HEK293 (cell line): Measurements from ENCODE around the gene ZNF648.

Source experiments
- GLIS1 ChIP-seq: fragments of 450-650 bp; formaldehyde crosslinking; IDR thresholded peaks from 2 replicates; pipeline ENCODE4 v1.5.1; 2016; ENCODE audit warnings: missing biosample characterization, missing genetic modification characterization
- ZBTB8A ChIP-seq: fragments of 450-650 bp; formaldehyde crosslinking; IDR thresholded peaks from 2 replicates; pipeline ENCODE4 v1.5.1; 2016; ENCODE audit warnings: missing biosample characterization, missing genetic modification characterization
- ZNF175 ChIP-seq: fragments of 450-650 bp; formaldehyde crosslinking; IDR thresholded peaks from 2 replicates; pipeline ENCODE4 v1.5.1; 2016; ENCODE audit warnings: missing biosample characterization, missing genetic modification characterization
- TF ChIP-seq, protein P1 (sequence below): fragments of 450-650 bp; formaldehyde crosslinking; IDR thresholded peaks from 2 replicates; pipeline ENCODE4 v1.5.1; 2016; ENCODE audit warnings: missing biosample characterization, missing genetic modification characterization
- TF ChIP-seq, protein P2 (sequence below): fragments of 450-650 bp; formaldehyde crosslinking; conservative IDR thresholded peaks from 2 replicates; pipeline ENCODE4 v1.5.1; 2016; ENCODE audit warnings: low read depth, missing biosample characterization, missing genetic modification characterization

DNA sequence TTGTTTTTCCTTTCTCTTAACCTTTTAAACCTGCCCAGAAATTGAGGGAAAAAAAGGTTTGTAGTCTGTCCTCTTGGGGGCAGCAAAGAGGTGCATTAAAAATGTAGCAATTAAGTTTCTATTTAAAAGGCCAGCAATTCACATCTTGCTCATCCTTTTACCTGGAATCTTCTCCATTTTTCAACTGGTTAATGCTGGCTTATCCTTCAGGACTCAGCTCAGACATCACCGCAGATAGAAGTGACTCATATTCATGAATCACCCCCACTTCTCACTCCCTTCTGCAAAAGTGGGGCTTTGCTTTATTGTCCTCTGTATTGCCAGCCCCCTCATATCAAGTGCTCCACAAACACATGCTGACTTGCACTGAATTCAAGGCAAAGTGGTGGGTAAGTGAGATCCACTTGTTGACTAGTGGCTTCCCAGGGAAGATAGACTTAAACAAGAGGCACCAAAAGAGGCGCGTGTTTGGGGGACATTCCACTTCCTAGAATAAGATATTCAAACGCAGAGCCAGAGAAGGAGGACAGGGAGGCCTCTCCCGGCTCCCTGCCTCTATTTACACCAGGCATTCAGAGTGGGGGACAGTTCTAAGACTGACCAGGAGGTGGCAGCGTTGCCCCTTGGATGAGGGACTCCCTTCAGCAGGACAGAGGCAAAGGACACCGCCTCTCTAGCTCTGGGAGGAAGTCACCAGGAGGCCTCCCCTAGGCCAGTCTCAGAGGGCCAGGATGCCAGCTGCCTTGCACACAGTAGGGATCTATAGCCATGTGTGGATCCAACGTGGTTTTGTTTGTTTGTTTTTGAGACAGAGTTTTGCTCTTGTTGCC, 23.2 kb upstream of the ZNF648 start:
- TF ChIP-seq ZNF175 (no peak), ZBTB8A (tag by site-specific recombination) (no peak), GLIS1 (tag by site-specific recombination) (0 out of 2 replicates have a peak, but pooled peaks have one; percentile 30)
- TF ChIP-seq, protein P1, sequence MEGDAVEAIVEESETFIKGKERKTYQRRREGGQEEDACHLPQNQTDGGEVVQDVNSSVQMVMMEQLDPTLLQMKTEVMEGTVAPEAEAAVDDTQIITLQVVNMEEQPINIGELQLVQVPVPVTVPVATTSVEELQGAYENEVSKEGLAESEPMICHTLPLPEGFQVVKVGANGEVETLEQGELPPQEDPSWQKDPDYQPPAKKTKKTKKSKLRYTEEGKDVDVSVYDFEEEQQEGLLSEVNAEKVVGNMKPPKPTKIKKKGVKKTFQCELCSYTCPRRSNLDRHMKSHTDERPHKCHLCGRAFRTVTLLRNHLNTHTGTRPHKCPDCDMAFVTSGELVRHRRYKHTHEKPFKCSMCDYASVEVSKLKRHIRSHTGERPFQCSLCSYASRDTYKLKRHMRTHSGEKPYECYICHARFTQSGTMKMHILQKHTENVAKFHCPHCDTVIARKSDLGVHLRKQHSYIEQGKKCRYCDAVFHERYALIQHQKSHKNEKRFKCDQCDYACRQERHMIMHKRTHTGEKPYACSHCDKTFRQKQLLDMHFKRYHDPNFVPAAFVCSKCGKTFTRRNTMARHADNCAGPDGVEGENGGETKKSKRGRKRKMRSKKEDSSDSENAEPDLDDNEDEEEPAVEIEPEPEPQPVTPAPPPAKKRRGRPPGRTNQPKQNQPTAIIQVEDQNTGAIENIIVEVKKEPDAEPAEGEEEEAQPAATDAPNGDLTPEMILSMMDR (tag by site-specific recombination), result peak; percentile 68; the same call in 1 of the 2 replicates
- TF ChIP-seq, protein P2, sequence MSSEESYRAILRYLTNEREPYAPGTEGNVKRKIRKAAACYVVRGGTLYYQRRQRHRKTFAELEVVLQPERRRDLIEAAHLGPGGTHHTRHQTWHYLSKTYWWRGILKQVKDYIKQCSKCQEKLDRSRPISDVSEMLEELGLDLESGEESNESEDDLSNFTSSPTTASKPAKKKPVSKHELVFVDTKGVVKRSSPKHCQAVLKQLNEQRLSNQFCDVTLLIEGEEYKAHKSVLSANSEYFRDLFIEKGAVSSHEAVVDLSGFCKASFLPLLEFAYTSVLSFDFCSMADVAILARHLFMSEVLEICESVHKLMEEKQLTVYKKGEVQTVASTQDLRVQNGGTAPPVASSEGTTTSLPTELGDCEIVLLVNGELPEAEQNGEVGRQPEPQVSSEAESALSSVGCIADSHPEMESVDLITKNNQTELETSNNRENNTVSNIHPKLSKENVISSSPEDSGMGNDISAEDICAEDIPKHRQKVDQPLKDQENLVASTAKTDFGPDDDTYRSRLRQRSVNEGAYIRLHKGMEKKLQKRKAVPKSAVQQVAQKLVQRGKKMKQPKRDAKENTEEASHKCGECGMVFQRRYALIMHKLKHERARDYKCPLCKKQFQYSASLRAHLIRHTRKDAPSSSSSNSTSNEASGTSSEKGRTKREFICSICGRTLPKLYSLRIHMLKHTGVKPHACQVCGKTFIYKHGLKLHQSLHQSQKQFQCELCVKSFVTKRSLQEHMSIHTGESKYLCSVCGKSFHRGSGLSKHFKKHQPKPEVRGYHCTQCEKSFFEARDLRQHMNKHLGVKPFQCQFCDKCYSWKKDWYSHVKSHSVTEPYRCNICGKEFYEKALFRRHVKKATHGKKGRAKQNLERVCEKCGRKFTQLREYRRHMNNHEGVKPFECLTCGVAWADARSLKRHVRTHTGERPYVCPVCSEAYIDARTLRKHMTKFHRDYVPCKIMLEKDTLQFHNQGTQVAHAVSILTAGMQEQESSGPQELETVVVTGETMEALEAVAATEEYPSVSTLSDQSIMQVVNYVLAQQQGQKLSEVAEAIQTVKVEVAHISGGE (tag by site-specific recombination), result no peak
